Measurements from ENCODE around the gene CROT. TPM values are rescaled to one million over a fixed set of nuclear protein-coding genes. Genes with fewer than 3 reads are reported as not detected.

CROT gene, protein sequence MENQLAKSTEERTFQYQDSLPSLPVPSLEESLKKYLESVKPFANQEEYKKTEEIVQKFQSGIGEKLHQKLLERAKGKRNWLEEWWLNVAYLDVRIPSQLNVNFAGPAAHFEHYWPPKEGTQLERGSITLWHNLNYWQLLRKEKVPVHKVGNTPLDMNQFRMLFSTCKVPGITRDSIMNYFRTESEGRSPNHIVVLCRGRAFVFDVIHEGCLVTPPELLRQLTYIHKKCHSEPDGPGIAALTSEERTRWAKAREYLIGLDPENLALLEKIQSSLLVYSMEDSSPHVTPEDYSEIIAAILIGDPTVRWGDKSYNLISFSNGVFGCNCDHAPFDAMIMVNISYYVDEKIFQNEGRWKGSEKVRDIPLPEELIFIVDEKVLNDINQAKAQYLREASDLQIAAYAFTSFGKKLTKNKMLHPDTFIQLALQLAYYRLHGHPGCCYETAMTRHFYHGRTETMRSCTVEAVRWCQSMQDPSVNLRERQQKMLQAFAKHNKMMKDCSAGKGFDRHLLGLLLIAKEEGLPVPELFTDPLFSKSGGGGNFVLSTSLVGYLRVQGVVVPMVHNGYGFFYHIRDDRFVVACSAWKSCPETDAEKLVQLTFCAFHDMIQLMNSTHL
- 40.0 TPM for total RNA-seq

DNA sequence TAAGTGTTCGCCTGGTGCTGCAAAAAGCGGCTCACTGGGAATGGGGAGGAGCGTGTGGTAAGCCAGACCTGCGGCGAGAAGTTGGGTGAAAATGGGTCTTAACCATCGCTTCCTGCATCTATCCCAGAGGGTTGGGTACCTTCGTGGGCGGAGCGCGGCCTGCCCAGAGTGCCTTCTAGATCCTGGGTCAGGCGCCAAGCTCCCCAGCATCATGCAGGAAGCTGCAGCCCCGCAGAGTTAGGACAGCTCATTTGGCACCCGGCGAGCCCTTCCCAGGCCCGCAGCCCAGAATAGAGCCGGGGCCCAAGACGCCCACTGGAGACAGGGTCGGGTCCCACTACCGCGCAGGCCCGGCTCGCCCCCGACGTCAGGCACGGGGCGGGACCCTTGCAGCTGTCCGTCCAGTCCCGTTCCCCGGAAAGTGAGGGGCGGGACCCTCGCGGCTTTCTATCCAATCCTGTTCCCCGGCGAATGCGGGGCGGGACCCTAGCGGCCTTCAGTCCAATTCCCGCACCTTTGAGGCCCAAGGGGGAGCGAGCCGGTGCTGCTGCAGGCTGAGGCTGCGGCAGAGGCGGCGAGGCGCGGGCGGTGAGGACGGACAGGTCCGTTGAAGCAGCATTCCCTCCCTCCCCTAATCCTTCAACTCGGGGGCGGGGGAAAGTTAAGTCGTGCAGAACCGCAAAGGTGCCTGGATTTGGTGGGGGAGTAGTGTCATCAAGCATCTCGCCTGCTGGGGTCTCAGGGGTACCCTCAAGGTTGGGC lies at the start of gene CROT:
Gene CROT, plus strand, starts transcription at position 499 of the 762 bp plus-strand sequence. CDS start 3,405 bp downstream, outside the sequence.

Other genes with a start within 250 kb of the CROT start
- gene DMTF1, start 193.2 kb upstream of the CROT start, total RNA-seq: 232 TPM
- 30.1 TPM for gene TMEM243, start 125.9 kb upstream of the CROT start, total RNA-seq
- 4.6 TPM for gene ABCB4, start 130.0 kb downstream of the CROT start, total RNA-seq